Measurements from ENCODE around the gene ABCA1. TPM values are rescaled to one million over a fixed set of nuclear protein-coding genes. Genes with fewer than 3 reads are reported as not detected.

Gene ABCA1
- total RNA-seq, 1 donor from 2014 or later = 49.5 TPM

DNA sequence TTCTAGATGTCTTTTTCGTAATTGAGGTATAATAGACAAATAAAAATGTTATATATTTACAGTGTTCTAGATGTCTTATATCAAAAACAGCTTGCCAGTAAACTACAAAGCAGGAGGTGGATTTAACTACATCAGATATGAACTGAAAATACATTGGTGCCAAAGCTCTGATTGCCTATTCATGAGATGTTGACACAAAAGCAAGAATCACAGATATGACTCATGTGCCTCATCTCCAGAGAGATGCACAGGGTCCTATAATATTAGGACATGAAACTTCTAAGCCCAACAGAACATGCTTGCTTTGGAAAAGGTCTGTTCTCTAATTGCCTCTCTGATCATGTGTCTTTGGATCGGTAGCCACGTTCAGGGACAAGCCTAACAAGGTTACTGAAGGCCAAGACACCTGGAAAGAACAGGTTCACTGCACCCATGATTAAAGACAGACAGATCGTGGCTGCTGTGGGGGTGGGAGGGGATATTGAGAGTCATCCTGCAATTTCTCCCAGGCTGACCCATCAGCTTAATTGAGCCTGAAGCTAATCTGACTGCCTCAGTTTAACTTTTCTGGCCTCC lies 16.8 kb downstream of the ABCA1 start:
- Mint-ChIP-seq H3K36me3 (ENCODE audit: unreplicated experiment) (peaks cover 7% of the 10 kb centered on the region), H3K4me1 (ENCODE audit: unreplicated experiment) (peaks cover 43% of the 10 kb centered on the region), H3K9me3 (ENCODE audit: unreplicated experiment) (no peaks in the 10 kb centered on the region), H3K4me3 (ENCODE audit: unreplicated experiment) (no peak overlapping the region), H3K27ac (ENCODE audit: unreplicated experiment) (no peak overlapping the region), H3K27me3 (ENCODE audit: unreplicated experiment) (no peaks in the 10 kb centered on the region)
- DNase-seq (ENCODE audit: extremely low spot score, unreplicated experiment) = no peak
- no peak for TF ChIP-seq CTCF (IDR thresholded peaks at IDR 0.05)

GRCh38 chr9:104907278-104907951 lies 20.5 kb downstream of the ABCA1 start:
- no peak overlapping the region for H3K27ac Mint-ChIP-seq (ENCODE audit: unreplicated experiment)
- no peaks in the 10 kb centered on the region for H3K9me3 Mint-ChIP-seq (ENCODE audit: unreplicated experiment)
- H3K27me3 Mint-ChIP-seq (ENCODE audit: unreplicated experiment) = no peaks in the 10 kb centered on the region
- DNase-seq (ENCODE audit: extremely low spot score, unreplicated experiment) = no peak
- H3K36me3 Mint-ChIP-seq (ENCODE audit: unreplicated experiment) = peaks cover 6% of the 10 kb centered on the region
- no peak overlapping the region for H3K4me3 Mint-ChIP-seq (ENCODE audit: unreplicated experiment)
- no peak for TF ChIP-seq CTCF (IDR thresholded peaks at IDR 0.05)
- H3K4me1 Mint-ChIP-seq (ENCODE audit: unreplicated experiment) = peaks cover 61% of the 10 kb centered on the region

- DNase-seq (ENCODE audit: extremely low spot score, unreplicated experiment) = no peak
- Mint-ChIP-seq H3K9me3 (ENCODE audit: unreplicated experiment) (no peaks in the 10 kb centered on the region), H3K27ac (ENCODE audit: unreplicated experiment) (no peak overlapping the region), H3K4me3 (ENCODE audit: unreplicated experiment) (no peak overlapping the region), H3K27me3 (ENCODE audit: unreplicated experiment) (no peaks in the 10 kb centered on the region), H3K4me1 (ENCODE audit: unreplicated experiment) (peaks cover 60% of the 10 kb centered on the region), H3K36me3 (ENCODE audit: unreplicated experiment) (peaks cover 6% of the 10 kb centered on the region)
- no peak for TF ChIP-seq CTCF (IDR thresholded peaks at IDR 0.05)
These were observed 21.3 kb downstream of the ABCA1 start for GRCh38 chr9:104906441-104907277.

DNA sequence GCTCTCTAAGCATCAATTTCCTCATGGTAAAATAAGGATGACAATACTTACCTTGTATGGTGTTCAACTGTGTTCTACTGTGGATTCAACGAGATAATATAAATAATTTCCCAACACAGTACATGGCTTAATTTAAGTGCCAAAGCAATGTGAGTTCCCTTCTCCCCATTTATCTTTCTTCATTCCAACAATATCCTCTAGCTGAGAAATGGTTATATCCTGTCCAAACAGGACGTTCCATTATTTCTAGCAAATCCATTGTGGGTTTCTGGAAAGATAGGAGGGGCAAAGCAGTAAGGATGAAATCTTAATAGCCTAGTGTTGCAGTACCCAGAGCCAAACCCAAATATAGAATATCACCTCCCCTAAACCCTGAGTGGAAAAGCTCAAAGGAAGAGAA lies 22.0 kb downstream of the ABCA1 start:
- no peak for TF ChIP-seq CTCF (IDR thresholded peaks at IDR 0.05)
- Mint-ChIP-seq H3K4me1 (ENCODE audit: unreplicated experiment) (peaks cover 54% of the 10 kb centered on the region), H3K9me3 (ENCODE audit: unreplicated experiment) (no peaks in the 10 kb centered on the region), H3K4me3 (ENCODE audit: unreplicated experiment) (no peak overlapping the region), H3K27me3 (ENCODE audit: unreplicated experiment) (no peaks in the 10 kb centered on the region), H3K36me3 (ENCODE audit: unreplicated experiment) (peaks cover 12% of the 10 kb centered on the region), H3K27ac (ENCODE audit: unreplicated experiment) (no peak overlapping the region)
- no peak for DNase-seq (ENCODE audit: extremely low spot score, unreplicated experiment)

All from osteocyte (in vitro differentiated cells).